GM18498 (cell line): ENCODE measurements around the gene SVOP.
"Not testable (repeated sequence)": the region's sequence is repeated elsewhere in the genome, so short reads cannot be mapped to it uniquely, and the experiment has no call there.

Experiments used
- ATAC-seq: cut with Tn5 transposase; IDR thresholded peaks from one replicate; pipeline ENCODE4 v1.9.1; 2021; ENCODE audit warnings: mild to moderate bottlenecking, moderate library complexity; ENCODE audit not compliant: unreplicated experiment

Gene SVOP, protein sequence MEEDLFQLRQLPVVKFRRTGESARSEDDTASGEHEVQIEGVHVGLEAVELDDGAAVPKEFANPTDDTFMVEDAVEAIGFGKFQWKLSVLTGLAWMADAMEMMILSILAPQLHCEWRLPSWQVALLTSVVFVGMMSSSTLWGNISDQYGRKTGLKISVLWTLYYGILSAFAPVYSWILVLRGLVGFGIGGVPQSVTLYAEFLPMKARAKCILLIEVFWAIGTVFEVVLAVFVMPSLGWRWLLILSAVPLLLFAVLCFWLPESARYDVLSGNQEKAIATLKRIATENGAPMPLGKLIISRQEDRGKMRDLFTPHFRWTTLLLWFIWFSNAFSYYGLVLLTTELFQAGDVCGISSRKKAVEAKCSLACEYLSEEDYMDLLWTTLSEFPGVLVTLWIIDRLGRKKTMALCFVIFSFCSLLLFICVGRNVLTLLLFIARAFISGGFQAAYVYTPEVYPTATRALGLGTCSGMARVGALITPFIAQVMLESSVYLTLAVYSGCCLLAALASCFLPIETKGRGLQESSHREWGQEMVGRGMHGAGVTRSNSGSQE

DNA sequence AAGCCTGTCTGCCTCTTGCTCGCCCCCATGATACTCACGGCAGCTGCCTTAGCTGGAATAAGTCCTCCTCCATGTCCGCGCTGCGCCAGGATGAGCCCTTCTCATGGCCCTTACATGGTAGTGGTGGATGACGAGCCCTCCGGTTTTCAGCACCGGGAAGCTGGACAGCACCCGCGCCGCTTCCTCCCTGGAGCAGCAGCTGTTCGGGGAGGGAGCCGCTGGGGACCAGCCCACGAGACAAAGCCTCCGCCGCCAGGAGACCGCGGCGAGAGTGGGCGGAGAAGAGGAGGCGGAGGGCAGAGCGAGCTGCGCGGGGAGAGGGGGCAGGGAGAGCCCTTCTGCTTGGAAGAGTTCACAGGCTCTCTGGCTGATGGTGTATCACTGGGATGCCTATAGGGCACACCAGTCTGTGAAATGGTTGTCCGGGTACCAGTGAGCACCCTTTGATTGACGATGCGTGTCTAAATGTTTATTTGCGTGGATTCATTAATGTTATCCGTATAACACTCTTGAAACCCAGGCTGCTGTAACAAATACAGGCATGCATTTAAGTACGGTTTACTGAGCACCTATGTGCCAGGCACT is at the start of gene SVOP:
Gene SVOP, minus strand, starts transcription at position 273 of the 585 bp plus-strand sequence. Its CDS starts 200 bp downstream, at position 73.
- ATAC-seq = no peak

DNA sequence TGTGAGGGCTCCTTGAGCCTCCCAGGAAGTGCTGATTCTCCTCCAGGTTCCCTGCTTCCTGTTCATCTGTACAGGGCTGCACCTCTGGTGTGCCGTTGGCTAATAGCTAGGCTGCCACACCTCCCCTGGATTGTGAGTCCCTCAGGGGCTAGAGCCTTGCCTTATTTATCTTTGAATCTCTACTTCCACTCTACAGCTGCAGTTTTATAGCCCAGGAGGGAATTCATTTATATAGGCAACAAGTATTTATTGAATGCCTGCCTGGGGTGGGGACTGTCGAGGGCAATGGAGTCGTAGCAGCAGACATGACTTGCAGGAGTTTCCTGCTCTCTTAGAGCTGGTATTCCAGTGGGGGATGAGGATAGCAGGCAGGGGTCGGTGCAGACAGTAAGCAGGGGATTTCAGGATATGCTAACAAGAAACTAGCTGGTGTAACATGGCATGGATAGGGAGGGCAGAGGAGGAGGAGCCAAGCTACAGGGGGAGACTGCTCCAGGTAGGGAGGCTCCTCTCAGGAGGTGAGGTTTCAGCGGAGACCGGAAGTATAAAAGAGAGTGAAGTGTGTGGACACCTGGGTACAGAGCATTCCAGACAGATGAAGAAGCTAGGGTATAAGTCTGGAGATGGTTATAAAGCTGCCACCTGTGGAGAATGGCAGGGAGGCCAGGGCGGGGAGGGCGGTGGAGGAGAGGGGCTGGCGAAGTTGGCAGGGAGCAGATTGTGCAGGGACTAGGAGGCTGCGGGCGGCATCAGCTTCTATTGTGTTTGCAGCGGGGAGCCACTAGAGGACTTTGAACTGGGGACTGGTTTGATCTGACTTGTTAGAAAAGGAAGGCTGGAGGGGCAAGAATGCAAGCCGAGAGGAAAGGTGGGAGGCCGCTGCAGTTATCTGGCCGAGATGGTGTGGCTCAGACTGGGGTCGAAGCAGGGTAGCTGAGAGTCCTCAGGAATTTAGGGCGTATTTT is 48.7 kb upstream of the SVOP start:
- no peak for ATAC-seq

DNA sequence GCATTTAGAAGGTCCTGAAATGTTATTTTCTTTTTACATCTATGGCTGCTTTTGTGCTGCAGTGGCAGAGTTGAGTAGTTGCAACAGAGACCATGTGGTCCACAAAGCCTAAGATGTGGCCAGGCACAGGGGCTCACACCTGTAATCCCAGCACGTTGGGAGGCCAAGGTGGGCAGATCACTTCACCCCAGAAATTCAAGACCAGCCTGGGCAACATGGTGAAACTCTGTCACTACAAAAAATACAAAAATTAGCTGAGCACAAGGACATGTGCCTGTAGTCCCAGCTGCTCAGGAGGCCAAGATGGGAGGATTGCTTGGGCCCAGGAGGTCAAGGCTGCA is 45.0 kb upstream of the SVOP start:
- ATAC-seq = no peak

DNA sequence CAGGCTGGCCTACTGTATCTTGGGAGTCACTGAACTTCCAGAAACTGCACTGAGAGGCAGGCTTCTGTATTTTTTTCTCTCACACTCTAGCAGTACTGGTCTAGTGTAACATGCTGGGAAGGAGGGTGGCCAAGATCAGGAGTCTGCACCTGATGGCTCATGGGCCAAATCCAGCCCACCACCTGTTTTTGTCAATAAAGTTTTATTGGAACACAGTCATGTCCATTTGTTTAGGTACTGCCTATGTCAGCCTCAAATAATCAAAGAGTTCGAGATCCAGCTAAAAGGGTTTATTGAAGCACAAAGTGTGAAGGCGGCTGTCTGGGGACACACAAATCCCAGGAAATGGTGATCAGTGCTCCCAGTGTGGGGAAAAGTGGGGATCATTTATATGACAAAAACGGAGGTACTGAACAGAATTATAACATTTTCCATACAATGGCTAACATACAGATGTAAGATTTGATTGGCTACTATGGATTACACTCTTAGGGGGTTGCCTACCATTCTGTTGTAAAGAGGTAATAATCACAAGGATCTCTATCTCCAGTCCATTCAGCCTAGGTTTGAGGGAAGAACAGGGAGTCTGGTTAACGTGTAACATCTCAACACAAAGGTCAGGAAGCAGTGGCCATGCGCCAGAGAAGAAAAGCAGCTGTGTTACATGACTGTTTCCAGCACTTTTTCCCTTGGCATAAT is 44.4 kb upstream of the SVOP start:
- no peak for ATAC-seq

DNA sequence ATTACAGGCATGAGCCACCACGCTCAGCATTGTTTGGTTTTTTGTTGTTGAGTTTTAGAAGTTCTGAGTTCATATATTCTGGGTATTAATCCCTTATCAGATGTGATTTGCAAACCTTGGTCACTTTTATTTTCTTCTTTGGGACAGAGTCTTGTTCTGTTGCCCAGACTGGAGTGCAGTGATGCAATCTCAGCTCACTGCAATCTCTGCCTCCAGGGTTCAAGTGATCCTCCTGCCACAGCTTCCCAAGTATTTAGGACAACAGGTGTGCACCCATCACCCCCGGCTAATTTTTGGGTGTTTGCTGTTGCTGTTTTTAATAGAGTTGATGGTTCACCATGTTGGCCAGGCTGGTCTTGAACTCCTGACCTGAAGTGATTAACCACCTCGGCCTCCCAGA is 43.3 kb upstream of the SVOP start:
- ATAC-seq = no peak

DNA sequence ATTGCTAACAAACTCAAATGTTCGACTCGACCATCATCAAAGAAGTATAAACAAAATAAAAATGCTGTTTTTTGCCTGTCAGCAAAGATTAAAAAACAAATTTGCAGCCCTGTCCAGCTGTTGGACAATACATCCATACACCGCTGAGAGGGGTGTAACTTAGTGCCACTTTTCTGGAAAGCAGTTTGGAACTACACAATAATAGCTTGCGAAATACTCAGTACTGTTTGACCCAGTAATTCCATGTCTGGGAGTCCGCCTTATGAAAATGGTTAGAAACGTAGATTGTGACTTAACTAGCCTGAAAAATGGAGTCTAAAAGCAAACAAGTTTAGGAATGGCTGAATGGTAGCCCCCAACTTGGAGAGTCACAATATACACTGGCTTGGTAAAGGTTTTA is 37.9 kb upstream of the SVOP start:
- no peak for ATAC-seq

DNA sequence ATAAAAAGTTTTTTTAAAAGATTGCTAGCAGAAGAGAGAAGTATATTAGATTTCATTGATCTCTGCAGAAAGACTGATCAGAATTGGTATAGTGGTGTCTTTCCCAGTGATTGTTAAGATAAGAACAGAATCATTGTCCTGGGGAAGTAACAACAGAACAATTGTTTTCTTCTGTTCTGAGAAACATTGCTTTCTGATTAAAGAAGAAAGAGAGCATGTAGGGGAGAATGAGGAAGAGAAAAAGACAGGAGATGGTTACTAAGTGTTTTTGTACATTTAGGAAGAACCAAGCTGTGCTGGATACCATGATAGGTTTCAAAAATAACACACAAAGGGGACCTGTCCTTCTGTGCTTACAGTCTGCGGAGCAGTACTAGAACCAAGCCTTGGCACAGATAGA is 36.5 kb upstream of the SVOP start:
- no peak for ATAC-seq

DNA sequence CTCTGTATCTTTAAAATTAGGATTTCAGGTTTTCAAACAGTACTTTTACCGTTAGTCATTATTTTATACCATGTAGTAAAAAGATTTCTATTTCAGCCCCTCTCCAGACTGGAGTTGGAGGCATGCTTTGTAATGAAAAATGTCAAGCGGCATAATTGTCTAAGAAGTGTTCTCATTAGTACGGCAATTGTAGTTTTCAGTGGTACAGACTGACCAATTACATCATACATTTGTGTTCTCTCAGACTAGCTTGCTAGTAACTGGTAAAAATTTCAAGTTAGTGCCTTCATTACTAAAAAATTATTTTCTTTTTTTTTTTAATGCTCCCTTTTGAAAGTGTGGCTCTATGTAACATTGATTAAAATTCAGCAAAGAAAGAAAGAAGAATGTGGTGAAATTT is 36.0 kb upstream of the SVOP start:
- ATAC-seq = no peak

DNA sequence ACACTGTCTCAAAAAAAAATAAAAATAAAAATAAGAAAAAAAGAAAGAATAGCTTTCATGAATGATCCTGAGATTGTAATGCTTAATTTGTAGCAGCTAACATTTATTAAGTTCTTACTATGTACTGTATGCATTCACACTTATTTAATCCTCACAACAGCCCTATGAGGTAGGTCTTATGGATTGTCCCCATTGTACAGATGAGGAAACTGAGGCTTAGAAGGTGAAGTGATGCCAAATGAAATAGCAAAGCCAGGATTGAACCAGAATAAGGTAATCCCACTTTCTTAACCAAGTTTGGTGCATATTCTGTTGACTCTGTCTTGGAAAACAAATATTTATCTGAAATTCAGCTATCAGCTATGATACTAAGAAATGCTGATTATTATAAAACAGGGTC is 33.7 kb upstream of the SVOP start:
- no peak for ATAC-seq

DNA sequence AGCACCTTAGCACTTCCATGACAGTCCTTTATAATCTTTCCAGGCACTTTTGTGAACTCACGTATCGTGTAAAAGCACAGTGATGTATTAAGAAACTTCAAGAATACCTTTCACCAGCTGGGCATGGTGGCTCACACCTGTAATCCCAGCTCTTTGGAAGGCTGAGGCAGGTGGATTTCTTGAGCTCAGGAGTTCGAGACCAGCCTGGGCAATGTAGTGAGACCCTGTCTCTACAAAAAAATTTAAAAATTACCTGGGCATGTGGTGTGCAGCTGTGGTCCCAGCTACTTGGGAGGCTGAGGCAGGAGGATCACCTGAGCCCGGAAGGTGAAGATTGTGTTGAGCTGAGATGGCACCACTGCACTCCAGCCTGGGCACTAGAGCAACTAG is 33.3 kb upstream of the SVOP start:
- peak; percentile 4 for ATAC-seq

DNA sequence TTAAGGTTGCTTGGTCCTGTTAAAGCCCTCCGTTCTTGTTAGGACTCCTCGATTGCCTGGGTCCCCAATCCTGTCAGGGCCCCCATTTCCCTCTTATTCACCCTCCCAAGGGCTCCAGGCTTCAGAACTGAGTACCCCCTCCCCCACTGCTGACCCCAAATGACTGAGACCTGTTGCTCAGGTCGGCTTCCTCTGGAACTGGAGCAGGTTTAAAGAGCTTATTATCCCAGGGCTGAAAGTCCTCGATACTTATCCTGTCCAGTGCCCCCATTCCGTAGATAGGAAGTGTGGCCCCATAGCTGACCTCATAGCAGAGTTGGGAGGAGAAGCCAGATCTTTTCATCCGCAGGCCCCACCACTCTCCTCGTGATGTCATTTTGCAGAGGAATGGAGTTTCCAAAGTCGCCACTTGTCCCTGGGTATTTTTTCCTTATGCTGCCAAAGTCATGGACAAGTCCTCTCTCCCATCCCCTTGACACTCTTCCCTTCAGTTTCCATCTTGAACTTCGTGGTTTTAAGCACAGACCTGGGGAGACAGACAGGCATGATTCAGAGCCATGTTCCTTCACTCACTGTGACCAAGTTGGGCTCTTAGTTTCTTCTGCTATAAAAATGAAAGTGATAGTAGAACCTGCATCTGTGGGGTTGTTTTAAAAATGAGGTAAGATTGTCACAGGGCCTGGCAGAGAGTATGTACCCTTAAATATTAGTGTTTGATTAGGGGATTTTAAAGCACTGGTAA is 32.7 kb upstream of the SVOP start:
- ATAC-seq = peak; percentile 53

DNA sequence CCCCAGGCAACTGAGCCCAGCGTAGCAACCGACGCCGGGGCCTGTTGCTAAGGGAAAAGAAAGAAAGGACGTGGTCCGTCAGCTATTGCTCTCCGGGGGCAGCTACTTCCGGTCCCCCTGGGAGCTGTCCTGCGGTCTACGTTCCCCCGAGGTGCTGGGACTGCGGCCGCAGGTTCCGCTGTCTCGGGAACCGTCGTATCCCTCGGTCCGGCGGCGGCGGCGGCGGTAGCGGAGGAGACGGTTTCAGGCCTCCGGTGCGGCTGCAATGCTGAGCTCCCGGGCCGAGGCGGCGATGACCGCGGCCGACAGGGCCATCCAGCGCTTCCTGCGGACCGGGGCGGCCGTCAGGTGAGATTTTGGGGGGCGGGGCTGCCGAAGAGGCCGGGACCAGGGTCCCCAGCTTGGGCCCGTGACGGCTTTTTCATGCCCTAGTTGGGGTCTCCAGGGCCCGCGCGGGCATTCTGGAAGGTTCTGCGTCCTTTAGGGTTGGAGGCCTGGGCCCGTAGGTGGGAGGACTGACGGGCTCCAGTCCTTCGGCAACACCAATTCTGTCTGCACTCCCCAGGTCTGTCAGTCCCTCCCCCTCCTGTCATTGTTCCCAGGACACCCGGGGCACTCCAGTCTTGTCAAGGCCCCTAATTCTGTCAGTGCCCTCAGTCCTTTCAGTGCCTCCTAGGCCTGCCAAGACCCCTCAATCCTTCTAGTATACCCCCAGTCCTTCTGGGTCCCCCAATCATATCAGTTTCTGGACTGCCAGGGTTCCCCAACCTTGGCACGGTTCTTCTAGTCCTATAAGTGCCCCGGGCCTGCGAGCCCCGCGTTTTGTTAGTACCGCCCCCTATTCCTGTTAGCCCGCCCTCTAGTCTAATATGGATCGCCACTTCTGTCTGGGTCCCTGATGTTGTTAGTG is 31.8 kb upstream of the SVOP start, which contains the start of gene USP30:
Gene USP30, plus strand, starts transcription at position 163 of the 910 bp plus-strand sequence. Its CDS starts 103 bp downstream, at position 266.
- ATAC-seq = peak; percentile 84

DNA sequence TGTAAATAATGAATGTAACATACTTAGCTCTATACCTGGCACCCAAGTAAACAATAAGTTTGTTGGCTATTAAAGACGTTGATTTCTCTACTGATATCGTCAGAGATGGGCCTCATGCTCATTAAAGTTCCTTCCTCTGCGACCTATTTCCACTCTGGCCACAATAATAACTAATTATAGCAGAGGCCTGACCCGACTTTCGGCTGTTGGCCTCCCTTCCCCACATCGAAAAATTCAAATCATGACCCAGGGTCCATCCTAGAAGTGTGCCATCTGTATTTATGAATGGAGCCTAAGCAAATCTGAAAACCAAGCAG is 31.2 kb upstream of the SVOP start:
- no peak for ATAC-seq

DNA sequence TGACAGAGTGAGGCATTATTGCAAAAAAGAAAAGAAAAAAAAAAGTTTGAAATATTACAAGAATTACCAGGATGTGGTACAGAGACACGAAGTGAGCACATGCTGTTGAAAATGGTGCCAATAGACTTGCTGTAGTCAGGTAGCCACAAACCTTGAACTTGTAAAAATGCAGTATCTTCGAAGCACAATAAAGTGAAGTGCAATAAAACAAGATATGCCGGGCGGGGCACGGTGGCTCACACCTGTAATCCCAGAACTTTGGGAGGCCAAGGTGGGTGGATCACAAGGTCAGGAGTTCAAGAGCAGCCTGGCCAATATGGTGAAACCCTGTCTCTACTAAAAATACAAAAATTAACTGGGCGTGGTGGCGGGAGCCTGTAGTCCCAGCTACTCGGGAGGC is 28.9 kb upstream of the SVOP start:
- not testable (repeated sequence) for ATAC-seq

DNA sequence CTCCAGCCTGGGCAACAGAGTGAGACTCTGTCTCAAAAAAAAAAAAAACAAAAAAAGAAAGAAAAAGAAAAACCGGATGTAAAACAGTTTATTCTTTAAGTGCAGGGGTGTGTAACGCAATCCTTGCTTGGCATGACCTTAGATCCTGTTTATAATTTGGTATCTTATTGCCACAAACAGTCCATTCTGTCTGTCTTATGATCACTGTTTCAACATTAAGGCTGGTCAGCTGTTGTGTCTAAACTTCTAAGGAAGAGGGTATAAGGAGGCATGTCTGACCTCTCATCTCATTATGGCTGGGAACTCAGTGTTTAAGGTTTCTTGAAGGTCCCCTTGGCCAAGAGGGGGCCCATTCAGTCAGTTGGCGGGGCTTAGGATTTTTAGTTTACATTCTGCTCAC is 27.8 kb upstream of the SVOP start:
- ATAC-seq = not testable (repeated sequence)

DNA sequence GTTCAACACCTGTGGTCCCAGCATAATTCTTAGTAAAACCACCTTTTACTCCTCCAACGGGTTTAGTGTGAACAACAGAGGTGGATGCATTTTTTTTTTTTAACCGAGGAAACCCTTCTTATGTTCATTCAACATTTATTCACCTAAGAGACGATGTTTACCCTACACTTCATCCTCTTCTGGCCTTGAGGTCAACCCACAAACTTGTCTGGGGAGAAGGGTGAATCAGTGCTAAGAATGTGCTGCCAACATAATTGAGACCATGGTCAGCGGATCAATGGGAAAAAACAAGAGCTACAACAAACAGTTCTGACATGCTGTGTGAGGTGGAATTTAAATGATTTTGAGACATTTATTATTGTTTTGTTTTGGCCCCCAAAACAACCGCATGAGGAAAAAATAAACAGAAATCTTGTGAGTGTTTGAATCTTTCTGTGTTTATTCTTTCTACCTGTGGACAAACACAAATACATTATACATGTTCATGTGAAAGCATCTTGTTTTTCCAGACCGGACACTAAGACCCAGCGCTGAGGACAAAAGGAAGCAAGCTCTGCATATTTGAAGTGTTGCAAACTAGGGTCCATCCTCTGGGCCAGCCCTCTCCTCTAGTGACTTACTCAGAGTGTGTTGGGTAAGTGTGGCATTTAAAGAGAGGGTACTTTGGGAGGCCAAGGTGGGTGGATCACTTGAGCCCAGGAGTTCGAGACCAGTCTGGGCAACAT is 26.4 kb upstream of the SVOP start:
- ATAC-seq = no peak

DNA sequence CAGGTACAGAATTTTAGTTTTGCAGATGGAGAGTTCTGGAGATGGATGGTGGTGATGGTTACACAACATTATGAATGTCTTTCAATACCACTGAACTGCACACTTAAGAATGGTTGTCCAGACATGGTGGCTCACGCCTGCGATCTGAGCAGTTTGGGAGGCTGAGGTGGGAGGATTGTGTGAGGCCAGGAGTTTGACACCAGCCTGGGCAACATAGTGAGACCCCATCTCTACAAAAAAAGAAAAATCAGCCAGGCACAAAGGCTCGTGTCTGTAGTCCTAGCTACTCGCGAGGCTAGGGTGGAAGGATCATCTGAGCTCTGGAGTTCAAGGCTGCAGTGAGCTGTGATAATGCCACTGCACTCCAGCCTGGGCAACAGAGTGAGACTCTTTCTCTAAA is 23.4 kb upstream of the SVOP start:
- ATAC-seq = no peak

DNA sequence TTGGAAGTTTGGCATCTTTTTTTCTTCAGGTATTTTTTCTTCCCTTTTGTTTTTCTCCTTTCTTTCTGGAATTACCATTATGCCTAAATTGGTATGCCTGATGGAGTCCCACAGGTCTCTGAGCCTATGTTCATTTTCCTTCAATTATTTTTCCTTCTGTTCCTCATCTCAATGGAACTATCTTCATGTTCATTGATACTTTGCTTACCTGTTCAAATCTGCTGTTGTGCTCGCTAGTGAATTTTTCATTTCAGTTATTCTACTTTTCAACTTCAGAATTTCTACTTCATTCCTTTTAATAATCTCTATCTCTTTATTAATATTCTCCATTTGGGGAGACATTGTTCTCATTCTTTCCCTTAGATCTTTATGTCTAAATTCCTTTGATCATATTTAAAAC is 16.1 kb upstream of the SVOP start:
- no peak for ATAC-seq
